IMR-90 (cell line): ENCODE measurements around the gene AP3D1. TPM values are rescaled to one million over a fixed set of nuclear protein-coding genes. Genes with fewer than 3 reads are reported as not detected.

ENCODE experiments used
- ATAC-seq: fragments of 200-7000 bp; cut with Tn5 transposase; 2 replicates; pipeline ENCODE4 v1.9.1; 2020; ENCODE audit warnings: low read depth, mild to moderate bottlenecking, moderate library complexity
- BruUV-seq: library from RNA; stranded (reverse); fragments of 400-500 nt; replicated peaks from 2 replicates; lab custom pipeline; 2021; lab: Mats Ljungman, UMichigan
- CTCF ChIA-PET: fragments of 300-600 bp; formaldehyde crosslinking; extraction: SDS; loops from one replicate; lab custom pipeline; 2021; ENCODE audit warnings: antibody characterized with exemption; lab: Yijun Ruan, JAX
- POLR2A ChIA-PET: fragments of 300-600 bp; sonication (Branson Sonifier 250); formaldehyde crosslinking; loops from one replicate; lab custom pipeline; 2022; ENCODE audit warnings: antibody characterized with exemption; ENCODE audit not compliant: unreplicated experiment; lab: Charles Lee
- DNase-seq: peaks from one replicate; pipeline ENCODE4 v3.0.0; 2013
- H2AFZ ChIP-seq: replicated peaks from 2 replicates; pipeline ENCODE3; 2013; ENCODE audit warnings: low read length, mild to moderate bottlenecking; ENCODE audit not compliant: poor library complexity
- H2AK5ac ChIP-seq: 2 replicates; pipeline ENCODE4 v1.6.1; 2013; ENCODE audit warnings: low read depth, low read length, inconsistent platforms
- H2AK9ac ChIP-seq: replicated peaks from 2 replicates; pipeline ENCODE3; 2013; ENCODE audit warnings: mild to moderate bottlenecking, low read depth, low read length, moderate library complexity; ENCODE audit not compliant: poor library complexity
- H2BK120ac ChIP-seq: 2 replicates; pipeline ENCODE4 v1.6.1; 2013; ENCODE audit warnings: low read depth, low read length, inconsistent platforms
- H2BK15ac ChIP-seq: 3 replicates; pipeline ENCODE4 v1.6.1; 2013; ENCODE audit warnings: low read depth, low read length, inconsistent platforms
- H2BK20ac ChIP-seq: 2 replicates; pipeline ENCODE4 v1.6.1; 2013; ENCODE audit warnings: low read depth, mild to moderate bottlenecking, inconsistent platforms, low read length, moderate library complexity
- H2BK5ac ChIP-seq: 2 replicates; pipeline ENCODE4 v1.6.1; 2013; ENCODE audit warnings: mild to moderate bottlenecking, low read depth, low read length, inconsistent platforms; ENCODE audit not compliant: poor library complexity, severe bottlenecking
- H3K14ac ChIP-seq: replicated peaks from 2 replicates; pipeline ENCODE4 v1.6.1; 2013; ENCODE audit warnings: low read depth, low read length, inconsistent platforms
- H3K18ac ChIP-seq: 2 replicates; pipeline ENCODE4 v1.6.1; 2013; ENCODE audit warnings: low read depth, low read length, control low read depth
- H3K23ac ChIP-seq: 2 replicates; pipeline ENCODE4 v1.6.1; 2013; ENCODE audit warnings: low read depth, low read length, inconsistent platforms
- H3K27ac ChIP-seq: 2 replicates; pipeline ENCODE4 v1.5.1; 2013; ENCODE audit warnings: mild to moderate bottlenecking, control low read depth, low read length; ENCODE audit not compliant: insufficient read depth
- H3K27me3 ChIP-seq: 2 replicates; pipeline ENCODE4 v1.6.1; 2013; ENCODE audit warnings: low read length; ENCODE audit not compliant: control insufficient read depth, insufficient read depth
- H3K36me3 ChIP-seq: 2 replicates; pipeline ENCODE4 v1.6.1; 2013; ENCODE audit warnings: low read length, mixed read lengths; ENCODE audit not compliant: control insufficient read depth, insufficient read depth
- H3K4ac ChIP-seq: 2 replicates; pipeline ENCODE4 v1.6.1; 2013; ENCODE audit warnings: low read depth, low read length, inconsistent platforms
- H3K4me1 ChIP-seq: 2 replicates; pipeline ENCODE4 v1.6.1; 2013; ENCODE audit warnings: low read length, mixed read lengths; ENCODE audit not compliant: control insufficient read depth, insufficient read depth
- H3K4me2 ChIP-seq: 2 replicates; pipeline ENCODE4 v1.6.1; 2013; ENCODE audit warnings: low read depth, mild to moderate bottlenecking, control low read depth, low read length, moderate library complexity
- H3K4me3 ChIP-seq: 2 replicates; pipeline ENCODE4 v1.5.1; 2013; ENCODE audit warnings: low read depth, mild to moderate bottlenecking, control low read depth, low read length, moderate library complexity; ENCODE audit not compliant: insufficient read depth
- H3K56ac ChIP-seq: 2 replicates; pipeline ENCODE4 v1.6.1; 2013; ENCODE audit warnings: low read length, inconsistent platforms; ENCODE audit not compliant: insufficient read depth; ENCODE audit errors: extremely low read depth
- H3K79me1 ChIP-seq, 2 experiments: 2 replicates each; pipeline ENCODE4 v1.6.1; 2013; ENCODE audit warnings: low read length in 2 of 2, inconsistent platforms in 1 of 2, low read depth in 1 of 2
- H3K9ac ChIP-seq: 2 replicates; pipeline ENCODE4 v1.6.1; 2013; ENCODE audit warnings: low read depth, low read length, control low read depth
- H3K9me1 ChIP-seq: 2 replicates; pipeline ENCODE4 v1.6.1; 2013; ENCODE audit warnings: low read length, inconsistent platforms; ENCODE audit not compliant: insufficient read depth
- H3K9me3 ChIP-seq: 2 replicates; pipeline ENCODE4 v1.6.1; 2013; ENCODE audit warnings: low read length; ENCODE audit not compliant: control insufficient read depth, insufficient read depth
- H4K20me1 ChIP-seq: 2 replicates; pipeline ENCODE4 v1.6.1; 2013; ENCODE audit warnings: low read length, inconsistent platforms; ENCODE audit not compliant: insufficient read depth
- H4K5ac ChIP-seq: 2 replicates; pipeline ENCODE4 v1.6.1; 2013; ENCODE audit warnings: mild to moderate bottlenecking, low read depth, low read length, control low read depth
- H4K8ac ChIP-seq, 2 experiments: 2 replicates each; pipeline ENCODE4 v1.6.1; 2013; ENCODE audit warnings: low read depth in 2 of 2, low read length in 2 of 2, control low read depth in 1 of 2, inconsistent platforms in 1 of 2
- H4K91ac ChIP-seq: 2 replicates; pipeline ENCODE4 v1.6.1; 2013; ENCODE audit warnings: low read depth, low read length, inconsistent platforms; ENCODE audit not compliant: insufficient read depth
- CHD1 ChIP-seq: IDR thresholded peaks from 2 replicates; pipeline ENCODE4 v1.6.1; 2012; ENCODE audit warnings: low read depth, low read length, improper control_type of control experiment
- CTCF ChIP-seq: conservative IDR thresholded peaks from 2 replicates; pipeline ENCODE4 v1.5.1; 2012; ENCODE audit warnings: mild to moderate bottlenecking, low read depth, low read length, improper control_type of control experiment
- RFX5 ChIP-seq: IDR thresholded peaks from 2 replicates; pipeline ENCODE4 v1.8.0; 2012; ENCODE audit warnings: low read depth, mild to moderate bottlenecking, low read length, moderate library complexity
- WGBS, 2 experiments: methylation state at CpG; one replicate each; pipeline versions ENCODE4 v1.1.5 to v1.1.7; 2013; ENCODE audit warnings: missing lambda C conversion rate in 2 of 2; ENCODE audit not compliant: insufficient read length in 1 of 2; ENCODE audit errors: extremely low coverage in 2 of 2; 5-methylcytosine and 5-hydroxymethylcytosine counted together
- dilution Hi-C: fragments of 300-500 bp; cut with HindIII; formaldehyde crosslinking; loops from one replicate; pipeline ENCODE4 v1.14.3; 2018; ENCODE audit warnings: low sequenced_read_pairs; ENCODE audit not compliant: unreplicated experiment
- in situ Hi-C: fragments of 300-500 bp; cut with MboI; formaldehyde crosslinking; loops from 3 replicates; pipeline ENCODE4 v1.14.3; 2019; ENCODE audit warnings: low sequenced_read_pairs, inconsistent platforms, mixed read lengths
- intact Hi-C: fragments of 100-400 bp; cut with micrococcal nuclease; formaldehyde crosslinking; loops from 2 replicates; pipeline ENCODE4 v1.10.0; 2022
- polyA plus RNA-seq, 3 experiments: library from polyadenylated mRNA; depleted of rRNA; stranded (reverse); fragments of >200 nt; gene quantifications; 2 replicates each; pipeline ENCODE4 v1.2.3, GENCODE V29; 2012; ENCODE audit warnings: low replicate concordance in 1 of 3
- total RNA-seq: library from RNA; depleted of rRNA; stranded (reverse); fragments of >200 nt; gene quantifications from 2 replicates; pipeline ENCODE4 v1.2.3, GENCODE V29; 2012

Gene AP3D1
- total and polyA plus RNA-seq, 2 of the 4 experiments (the other 2 are of a cell fraction), result 75.3 to 129 TPM

GRCh38 chr19:2114218-2114617 is 37.1 kb downstream of the AP3D1 start:
- Histone ChIP-seq H3K9me3 (no peaks in the 10 kb centered on the region), H2BK20ac (no peak overlapping the region), H2BK5ac (no peak overlapping the region), H2AK9ac (no peak overlapping the region), H3K14ac (no peak overlapping the region), H3K4ac (no peak overlapping the region), H3K4me1 (no peaks in the 10 kb centered on the region), H3K4me2 (no peak overlapping the region), H3K18ac (no peak overlapping the region), H3K9ac (no peak overlapping the region), H3K36me3 (peaks cover 95% of the 10 kb centered on the region), H4K5ac (no peak overlapping the region), H3K9me1 (no peaks in the 10 kb centered on the region), H2BK15ac (no peak overlapping the region), H4K91ac (no peak overlapping the region), H2AFZ (no peak overlapping the region), H3K27ac (no peak overlapping the region), H3K27me3 (no peaks in the 10 kb centered on the region), H3K56ac (no peak overlapping the region), H2BK120ac (no peak overlapping the region), H4K8ac (no peak overlapping the region), H3K79me1 (peaks cover 7 to 22% of the 10 kb centered on the region in 2 experiments; a peak in 3 of 4 replicates), H3K4me3 (no peak overlapping the region), H2AK5ac (no peak overlapping the region), H3K23ac (no peak overlapping the region), H4K20me1 (peaks cover 12% of the 10 kb centered on the region)
- intact Hi-C loops (no loop called here), in situ Hi-C loops (no loop called here), dilution Hi-C loops (no loop called here)
- ChIA-PET CTCF (no interaction called here), POLR2A (no interaction called here)
- no peak for DNase-seq
- no peak for ATAC-seq
- WGBS, 2 experiments, result 100% methylated on average over 1 of the region's 9 CpGs; no CpG with 5 or more reads in 1 of the 2 experiments
- no peak for TF ChIP-seq CHD1
- no peak for TF ChIP-seq CTCF
- TF ChIP-seq RFX5, result no peak
- no TSS peak for BruUV-seq
